Fibroblast of the conjunctiva (primary cell): ENCODE measurements around the gene IFT81.
"Not testable (repeated sequence)": the region's sequence is repeated elsewhere in the genome, so short reads cannot be mapped to it uniquely, and the experiment has no call there.

Experiments
- DNase-seq: peaks from one replicate; pipeline ENCODE4 v3.0.0-alpha.2; 2010; ENCODE audit warnings: low read depth

Gene IFT81

GRCh38 chr12:110199339-110200123 lies 75.4 kb downstream of the IFT81 start:
- peak; percentile 61 for DNase-seq

GRCh38 chr12:110200124-110200417 lies 75.9 kb downstream of the IFT81 start:
- no peak for DNase-seq

- DNase-seq: no peak
Measured at GRCh38 chr12:110201995-110202394, 77.8 kb downstream of the IFT81 start.

GRCh38 chr12:110203546-110203945 lies 79.4 kb downstream of the IFT81 start:
- no peak for DNase-seq

DNA sequence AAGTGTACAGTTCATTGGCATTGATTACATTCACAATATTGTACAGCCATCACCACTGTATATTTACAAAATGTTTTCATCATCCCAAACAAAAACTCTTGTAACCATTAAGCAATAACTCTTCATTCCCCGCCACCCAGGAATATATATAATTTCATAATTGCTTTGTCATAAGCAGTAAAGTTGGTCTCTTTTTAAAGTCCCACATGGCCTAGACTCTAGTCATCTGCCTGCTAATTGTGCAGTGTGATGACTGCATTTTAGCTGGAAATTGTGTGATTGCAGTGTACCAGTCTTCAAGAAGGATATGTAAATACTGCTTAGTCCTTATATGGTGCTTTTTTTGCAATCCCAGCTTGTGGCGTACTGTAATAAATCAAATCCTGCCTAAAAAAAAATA lies 81.8 kb downstream of the IFT81 start:
- no peak for DNase-seq

DNA sequence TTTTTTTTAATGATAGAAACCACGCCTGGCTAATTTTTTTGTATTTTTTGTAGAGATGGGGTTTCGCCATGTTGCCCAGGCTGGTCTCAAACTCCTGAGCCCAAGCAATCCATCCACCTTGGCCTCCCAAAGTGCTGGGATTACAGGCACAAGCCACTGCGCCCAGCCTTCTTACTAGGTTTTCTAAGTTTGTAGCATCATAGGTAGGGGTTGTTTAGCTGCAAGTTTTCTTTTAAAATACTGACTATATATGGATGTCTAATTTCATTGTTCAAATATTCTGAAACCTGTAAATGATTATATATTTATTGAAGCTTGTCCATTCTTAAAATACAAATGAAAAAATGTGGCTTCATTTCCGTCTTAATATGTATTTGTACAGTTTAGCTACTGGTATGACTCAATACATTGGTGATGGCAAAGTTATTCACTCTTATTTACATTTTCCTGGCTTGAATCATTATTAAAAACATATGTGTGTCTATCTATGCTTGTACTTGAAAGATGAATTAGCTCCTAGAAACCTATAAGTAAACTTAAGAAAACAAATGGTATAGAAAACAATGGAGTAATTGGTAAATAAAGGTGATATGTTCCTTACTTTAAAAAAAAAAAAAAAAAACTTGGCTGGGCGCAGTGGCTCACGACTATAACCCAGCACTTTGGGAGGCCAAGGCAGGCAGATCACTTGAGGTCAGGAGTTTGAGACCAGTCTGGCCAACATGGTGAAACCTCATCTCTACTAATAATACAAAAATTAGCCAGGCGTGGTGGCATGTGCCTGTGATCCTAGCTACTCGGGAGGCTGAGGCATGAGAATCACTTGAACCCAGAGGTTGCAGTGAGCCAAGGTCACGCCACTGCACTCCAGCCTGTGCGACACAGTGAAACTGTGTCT lies 87.7 kb downstream of the IFT81 start:
- peak; percentile 85 for DNase-seq

DNA sequence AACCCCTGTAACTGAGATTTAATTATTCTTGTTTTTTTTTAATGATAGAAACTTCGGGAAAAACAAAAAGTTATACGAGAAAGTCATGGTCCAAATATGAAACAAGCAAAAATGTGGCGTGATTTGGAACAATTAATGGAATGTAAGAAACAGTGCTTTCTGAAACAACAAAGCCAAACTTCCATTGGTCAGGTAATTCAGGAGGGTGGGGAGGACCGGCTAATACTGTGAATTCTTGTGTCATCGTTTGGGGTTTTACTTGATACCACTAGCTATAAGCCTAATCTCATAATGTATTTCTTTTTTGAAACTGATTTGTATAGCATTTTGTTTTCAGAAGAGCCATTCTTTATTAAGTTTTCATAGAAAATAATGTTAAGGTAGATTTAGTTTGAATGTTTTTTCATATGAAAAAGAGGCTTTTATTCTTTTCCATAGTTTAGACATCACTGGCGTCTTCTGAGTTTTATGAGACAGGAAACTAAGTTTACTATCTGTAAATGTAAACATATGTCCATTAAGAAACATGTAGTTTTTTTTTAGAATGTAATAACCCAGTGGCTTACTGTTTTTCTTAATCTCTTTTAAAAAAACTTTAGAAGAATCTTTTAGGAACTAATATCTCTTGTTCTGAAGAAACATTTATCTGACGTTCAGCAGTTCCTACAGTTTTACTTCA lies 94.0 kb downstream of the IFT81 start:
- DNase-seq: no peak

DNA sequence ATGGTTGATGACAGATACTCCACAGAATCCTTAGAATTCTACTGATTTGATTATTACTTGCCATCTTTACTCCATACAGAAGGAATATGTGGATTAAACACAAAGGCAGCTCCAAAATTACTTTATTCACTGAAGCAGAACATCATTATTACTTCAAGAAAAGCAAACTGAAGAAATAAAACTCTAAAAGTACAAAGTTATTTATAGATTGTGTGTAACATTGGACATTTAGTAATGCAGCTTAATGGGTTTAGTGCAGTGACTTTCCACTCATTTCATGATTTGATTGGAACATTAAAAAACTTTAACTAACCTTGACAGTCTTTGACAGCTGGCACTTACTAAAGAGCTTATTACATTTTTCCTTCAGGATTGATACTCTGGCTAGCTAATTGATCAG lies 97.9 kb downstream of the IFT81 start:
- DNase-seq: no peak

DNA sequence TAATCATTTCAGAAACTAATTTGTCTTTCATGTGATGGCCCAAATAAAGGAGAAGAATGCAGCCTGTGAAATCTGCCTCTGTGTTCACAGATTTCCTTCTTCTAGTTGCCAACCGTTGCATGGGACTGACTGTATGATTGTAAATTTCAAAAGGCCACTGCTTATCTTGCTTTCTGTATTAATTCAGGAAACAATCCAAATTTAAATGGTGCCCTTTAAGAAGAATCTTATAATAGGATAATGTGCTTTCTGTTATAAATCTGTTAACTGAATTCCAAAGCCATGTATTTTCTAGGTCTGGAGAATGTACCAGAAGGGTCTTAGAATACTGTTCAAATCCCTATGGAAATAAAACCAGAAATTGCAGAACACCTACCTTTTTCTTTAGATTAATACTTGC lies 98.3 kb downstream of the IFT81 start:
- DNase-seq: no peak

GRCh38 chr12:110223777-110224378 lies 99.7 kb downstream of the IFT81 start:
- no peak for DNase-seq

GRCh38 chr12:110224379-110225304 lies 100.5 kb downstream of the IFT81 start:
- DNase-seq: peak; percentile 87

- DNase-seq: no peak
Measured at GRCh38 chr12:110227138-110227537, 103.0 kb downstream of the IFT81 start.

GRCh38 chr12:110228348-110228747 lies 104.2 kb downstream of the IFT81 start:
- DNase-seq: not testable (repeated sequence)

- DNase-seq: no peak
Measured at GRCh38 chr12:110228756-110229155, 104.6 kb downstream of the IFT81 start.

GRCh38 chr12:110229409-110229808 lies 105.3 kb downstream of the IFT81 start:
- no peak for DNase-seq

DNA sequence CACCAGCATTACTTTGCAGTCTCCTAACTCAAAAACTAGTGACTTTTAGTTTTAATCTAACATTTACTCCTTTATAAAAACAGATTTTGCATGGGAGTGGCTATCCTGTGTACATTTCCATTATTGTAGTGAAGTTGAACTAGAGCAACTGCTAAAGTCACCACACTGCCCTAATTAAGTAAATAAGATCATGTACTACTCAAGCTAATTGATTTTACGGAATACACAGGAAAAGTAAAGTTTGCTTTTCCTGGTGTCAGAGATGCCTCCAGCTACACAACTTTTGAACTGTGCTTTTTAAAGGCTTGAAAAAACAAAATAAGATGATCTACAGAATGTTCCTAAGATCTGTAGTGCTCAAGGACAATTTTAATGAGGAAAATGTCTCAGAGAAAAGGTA lies 106.5 kb downstream of the IFT81 start:
- DNase-seq: no peak

- DNase-seq: no peak
Measured at GRCh38 chr12:110233212-110233903, 109.2 kb downstream of the IFT81 start.

DNA sequence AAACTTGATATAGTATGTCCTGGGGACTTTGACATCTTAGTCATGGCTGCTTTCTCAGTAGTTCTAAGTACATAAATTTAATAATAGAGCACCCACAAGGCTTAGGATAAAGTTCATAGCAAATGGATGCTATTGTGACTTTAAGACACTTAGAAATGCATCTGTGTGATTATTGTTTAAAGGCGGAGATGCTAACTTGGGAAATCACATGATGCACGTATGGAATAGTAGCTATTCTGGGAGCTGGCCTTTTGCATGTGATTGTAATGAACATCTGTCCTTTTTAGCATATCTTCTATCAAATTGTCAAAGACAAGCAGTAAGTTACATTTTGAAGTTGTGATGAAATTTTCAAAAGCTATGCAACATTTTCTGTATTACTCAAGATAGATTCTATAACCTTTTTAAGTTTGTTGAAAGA lies 110.2 kb downstream of the IFT81 start:
- no peak for DNase-seq

DNA sequence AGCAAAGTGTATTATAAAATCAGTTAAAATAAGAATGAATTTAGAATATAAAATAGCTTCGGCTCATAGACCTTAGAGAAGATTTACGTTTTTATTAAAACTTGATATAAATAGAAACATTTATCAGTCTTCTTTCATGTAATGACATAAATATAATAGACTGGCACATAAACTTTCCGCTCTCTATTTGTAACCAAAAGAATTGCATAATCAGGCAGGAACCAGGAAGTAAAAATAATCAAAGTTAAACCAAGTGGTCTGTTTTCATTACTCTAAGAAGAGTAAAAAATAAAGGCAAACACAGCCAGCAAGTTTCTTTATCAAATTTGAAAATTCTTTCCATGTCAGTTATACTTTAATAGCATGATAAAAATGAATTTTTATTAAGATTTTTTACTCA lies 110.6 kb downstream of the IFT81 start:
- no peak for DNase-seq

DNA sequence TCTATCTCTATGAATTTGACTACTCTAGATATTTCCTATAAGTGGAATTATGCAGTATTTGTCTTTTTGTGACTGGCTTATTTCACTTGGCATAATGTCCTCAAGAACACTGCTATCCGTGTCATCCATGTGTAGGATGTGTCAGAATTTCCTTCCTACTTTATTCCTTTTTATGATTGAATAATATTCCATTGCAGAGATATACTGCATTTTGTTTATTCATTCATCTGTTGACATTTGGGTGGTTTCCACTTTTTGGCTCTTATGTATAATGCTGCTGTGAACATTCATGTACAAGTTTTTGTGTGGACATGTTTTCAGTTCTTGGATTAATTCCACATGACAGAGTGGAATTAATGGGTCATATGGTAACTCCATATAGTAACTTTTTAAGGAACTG lies 111.2 kb downstream of the IFT81 start:
- no peak for DNase-seq

DNA sequence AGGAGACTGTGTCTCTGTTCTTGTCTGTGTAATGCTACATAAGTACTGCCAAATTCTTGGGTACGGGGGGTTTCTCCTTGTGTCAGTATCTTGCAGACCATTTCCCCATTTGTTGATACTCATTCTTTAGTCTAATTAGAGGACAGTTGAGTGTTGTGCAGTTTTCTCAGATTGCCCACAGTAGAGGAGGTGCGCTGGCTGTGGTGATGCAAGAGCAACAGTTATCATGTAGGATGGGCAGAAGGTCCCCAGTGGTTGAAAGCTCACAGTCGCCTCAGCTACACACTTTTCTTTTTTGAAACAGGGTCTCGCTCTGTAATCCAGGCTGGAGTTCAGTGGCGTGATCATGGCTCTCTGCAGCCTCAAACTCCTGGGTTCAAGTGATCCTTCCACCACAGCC lies 119.1 kb downstream of the IFT81 start:
- no peak for DNase-seq
